SU-DHL-6 (cell line): ENCODE measurements around the gene MIPEP.

Source experiments
- CTCF ChIP-seq: fragments of 200-600 bp; sonication (generic); IDR thresholded peaks from one replicate; pipeline ENCODE4 v1.5.1; 2017; ENCODE audit warnings: antibody characterized with exemption, mild to moderate bottlenecking, low read length, moderate library complexity; ENCODE audit not compliant: insufficient read depth, poor library complexity, severe bottlenecking
- EZH2phosphoT487 ChIP-seq: fragments of 200-600 bp; sonication (generic), shearing (Covaris generic); conservative IDR thresholded peaks from 2 replicates; pipeline ENCODE4 v1.6.1; 2018; ENCODE audit warnings: mild to moderate bottlenecking, antibody characterized with exemption, low read length, moderate library complexity, mixed read lengths

GRCh38 chr13:23898101-23898500, 8.9 kb upstream of the MIPEP start:
- TF ChIP-seq CTCF (no peak), EZH2phosphoT487 (no peak)
